Measurements from ENCODE around the gene IRS2.

Gene IRS2

DNA sequence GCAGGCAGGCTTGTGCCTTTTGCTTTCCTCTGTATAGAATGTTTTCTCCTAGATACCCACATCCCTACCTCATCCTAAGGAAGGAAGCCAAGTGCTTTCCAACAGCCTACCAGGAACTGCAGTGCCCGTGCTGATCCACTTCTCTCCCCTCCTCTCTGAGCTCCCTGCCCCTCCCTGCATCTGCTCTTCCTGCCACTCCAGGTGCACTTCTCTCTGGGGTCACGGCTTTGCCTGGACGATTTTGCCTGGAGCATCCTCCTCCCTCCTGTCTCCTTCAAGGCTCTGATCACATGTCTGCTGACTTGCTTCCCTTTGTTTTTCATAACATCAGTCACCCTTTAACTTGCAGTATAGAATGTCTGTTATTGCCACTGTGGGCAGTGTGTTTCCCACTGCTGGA is 34.7 kb upstream of the IRS2 start:
- DNase-seq (ENCODE audit: extremely low read depth, insufficient read length): no peak
- TF ChIP-seq, protein P1, sequence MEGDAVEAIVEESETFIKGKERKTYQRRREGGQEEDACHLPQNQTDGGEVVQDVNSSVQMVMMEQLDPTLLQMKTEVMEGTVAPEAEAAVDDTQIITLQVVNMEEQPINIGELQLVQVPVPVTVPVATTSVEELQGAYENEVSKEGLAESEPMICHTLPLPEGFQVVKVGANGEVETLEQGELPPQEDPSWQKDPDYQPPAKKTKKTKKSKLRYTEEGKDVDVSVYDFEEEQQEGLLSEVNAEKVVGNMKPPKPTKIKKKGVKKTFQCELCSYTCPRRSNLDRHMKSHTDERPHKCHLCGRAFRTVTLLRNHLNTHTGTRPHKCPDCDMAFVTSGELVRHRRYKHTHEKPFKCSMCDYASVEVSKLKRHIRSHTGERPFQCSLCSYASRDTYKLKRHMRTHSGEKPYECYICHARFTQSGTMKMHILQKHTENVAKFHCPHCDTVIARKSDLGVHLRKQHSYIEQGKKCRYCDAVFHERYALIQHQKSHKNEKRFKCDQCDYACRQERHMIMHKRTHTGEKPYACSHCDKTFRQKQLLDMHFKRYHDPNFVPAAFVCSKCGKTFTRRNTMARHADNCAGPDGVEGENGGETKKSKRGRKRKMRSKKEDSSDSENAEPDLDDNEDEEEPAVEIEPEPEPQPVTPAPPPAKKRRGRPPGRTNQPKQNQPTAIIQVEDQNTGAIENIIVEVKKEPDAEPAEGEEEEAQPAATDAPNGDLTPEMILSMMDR (IDR thresholded peaks at IDR 0.05; ENCODE audit: insufficient read depth, low read length, poor library complexity, severe bottlenecking): no peak

DNA sequence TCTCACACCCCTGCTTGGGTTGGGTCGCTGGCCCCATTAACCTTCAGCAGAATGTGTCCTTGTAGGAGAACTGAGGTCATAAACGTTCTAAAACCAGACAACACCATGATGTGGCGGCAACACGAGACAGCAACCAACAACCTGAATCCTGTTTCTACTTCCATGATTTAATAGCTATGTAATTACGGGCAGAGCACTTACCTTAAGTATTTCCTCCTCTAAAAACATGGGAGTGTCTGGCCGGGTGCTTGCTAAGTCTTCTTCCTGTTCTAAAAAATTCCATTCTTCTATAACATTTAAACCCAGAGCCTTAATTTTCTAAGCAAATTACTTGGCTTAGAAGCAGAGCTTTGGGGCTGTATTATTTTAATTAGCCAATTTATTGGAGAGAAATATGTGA is 33.5 kb upstream of the IRS2 start:
- H3K36me3 ChIP-seq (ENCODE audit: control insufficient read depth, insufficient read depth, low read length): no peaks in the 10 kb centered on the region
- no peak for DNase-seq (ENCODE audit: extremely low read depth, insufficient read length)
- H3K27me3 ChIP-seq (replicated peaks; ENCODE audit: control insufficient read depth, insufficient read depth, low read length): no peaks in the 10 kb centered on the region; the same call in 1 of the 2 replicates
- TF ChIP-seq, protein P1 (IDR thresholded peaks at IDR 0.05; ENCODE audit: insufficient read depth, low read length, poor library complexity, severe bottlenecking): no peak
- H3K4me3 ChIP-seq (replicated peaks; ENCODE audit: low read depth, low read length): no peak overlapping the region

More for the DNA sequence above, 34.7 kb upstream of the IRS2 start:
- H3K36me3 ChIP-seq (ENCODE audit: control insufficient read depth, insufficient read depth, low read length): no peaks in the 10 kb centered on the region
- H3K27me3 ChIP-seq (replicated peaks; ENCODE audit: control insufficient read depth, insufficient read depth, low read length): no peaks in the 10 kb centered on the region
- H3K4me3 ChIP-seq (replicated peaks; ENCODE audit: low read depth, low read length): no peak overlapping the region

DNA sequence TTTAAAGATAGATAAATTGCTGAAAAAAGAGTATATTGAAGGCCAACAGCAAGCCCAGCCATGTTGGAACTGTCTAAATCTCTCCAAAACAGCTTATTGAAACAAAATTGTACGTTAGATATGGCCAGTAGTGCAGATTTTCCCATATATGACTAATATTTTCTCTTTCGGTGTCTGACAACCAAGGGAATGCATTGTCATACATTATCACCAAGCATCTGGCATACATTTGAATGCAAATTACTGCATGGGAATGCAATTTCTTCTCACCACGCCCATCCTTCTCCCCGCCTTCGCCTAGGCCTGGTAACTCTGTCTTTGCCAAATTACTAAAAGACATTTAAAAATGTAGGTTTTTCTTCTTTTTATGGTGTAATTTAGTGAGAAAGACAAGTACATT is 32.5 kb upstream of the IRS2 start:
- no peaks in the 10 kb centered on the region for H3K36me3 ChIP-seq (ENCODE audit: control insufficient read depth, insufficient read depth, low read length)
- DNase-seq (ENCODE audit: extremely low read depth, insufficient read length): no peak
- no peaks in the 10 kb centered on the region; the same call in 1 of the 2 replicates for H3K27me3 ChIP-seq (replicated peaks; ENCODE audit: control insufficient read depth, insufficient read depth, low read length)
- no peak overlapping the region for H3K4me3 ChIP-seq (replicated peaks; ENCODE audit: low read depth, low read length)
- TF ChIP-seq, protein P1 (IDR thresholded peaks at IDR 0.05; ENCODE audit: insufficient read depth, low read length, poor library complexity, severe bottlenecking): no peak

DNA sequence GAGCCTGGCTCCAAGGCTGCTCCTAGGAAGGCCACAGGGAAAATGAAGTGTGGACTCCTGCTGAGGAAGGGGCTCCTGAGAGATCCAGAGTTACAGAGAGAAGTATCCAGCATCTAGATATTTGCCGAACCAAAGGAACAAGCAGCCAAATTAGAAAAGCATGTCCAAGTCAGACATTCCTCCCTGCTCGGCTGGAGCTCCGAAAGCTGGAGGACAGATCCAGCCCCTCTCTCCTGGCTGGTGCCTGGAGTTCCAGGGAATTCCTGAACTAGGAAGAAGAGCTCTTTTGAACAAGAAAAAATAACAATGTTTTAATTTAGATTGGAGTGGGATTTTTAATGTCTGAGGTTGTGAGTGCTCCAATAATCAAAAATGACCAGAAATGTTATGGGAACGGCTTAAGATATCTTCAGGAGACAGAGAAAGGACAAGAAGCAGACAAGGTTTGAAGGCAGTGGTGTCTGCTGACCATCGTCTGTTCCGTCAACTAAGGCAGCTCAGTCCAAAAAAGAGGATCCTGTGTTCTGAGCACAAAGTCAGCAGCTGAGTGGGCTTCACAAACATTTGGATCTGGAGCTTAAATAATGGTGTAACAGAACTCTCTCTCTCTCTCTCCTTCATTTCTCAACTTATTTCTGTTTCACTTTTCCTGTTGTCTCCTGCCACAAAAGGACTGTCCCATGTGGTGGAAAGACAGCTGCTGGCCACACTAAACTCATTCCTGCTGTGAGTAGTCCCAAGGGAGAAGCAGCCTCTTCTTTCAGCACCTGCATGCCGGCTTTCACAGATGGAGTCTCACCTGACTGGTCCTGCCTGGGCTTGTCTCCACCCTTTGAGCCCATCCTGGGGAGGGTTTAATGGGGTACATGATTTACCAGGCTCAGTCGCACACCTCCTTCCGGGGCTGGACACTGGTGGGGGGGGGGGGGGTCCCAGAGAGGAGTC is 31.5 kb upstream of the IRS2 start:
- Histone ChIP-seq H3K4me3 (replicated peaks; ENCODE audit: low read depth, low read length) (no peak overlapping the region), H3K36me3 (ENCODE audit: control insufficient read depth, insufficient read depth, low read length) (no peaks in the 10 kb centered on the region), H3K27me3 (replicated peaks; ENCODE audit: control insufficient read depth, insufficient read depth, low read length) (no peaks in the 10 kb centered on the region; the same call in 1 of the 2 replicates)
- TF ChIP-seq, protein P1 (IDR thresholded peaks at IDR 0.05; ENCODE audit: insufficient read depth, low read length, poor library complexity, severe bottlenecking): no peak
- DNase-seq (ENCODE audit: extremely low read depth, insufficient read length): no peak

DNA sequence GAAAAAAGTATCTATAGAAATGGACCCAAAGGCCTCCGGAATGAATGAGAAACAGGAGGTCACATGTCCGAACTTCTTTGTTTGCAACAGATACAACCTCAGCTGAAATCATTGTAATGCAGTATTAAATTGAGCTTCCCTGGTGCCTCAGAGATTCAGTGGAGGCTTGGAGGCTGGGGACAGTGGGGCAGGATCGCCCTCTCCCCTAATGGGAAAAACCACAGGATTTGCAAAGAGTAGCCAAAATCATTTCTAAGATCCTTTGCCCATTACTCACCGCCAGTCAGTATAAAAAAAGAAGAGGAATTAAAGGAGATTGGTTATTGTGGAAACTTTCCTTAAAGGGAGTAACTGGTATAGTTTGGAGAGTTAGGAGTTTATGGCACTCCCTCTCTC is 30.4 kb upstream of the IRS2 start:
- H3K27me3 ChIP-seq (replicated peaks; ENCODE audit: control insufficient read depth, insufficient read depth, low read length): no peaks in the 10 kb centered on the region; the same call in 1 of the 2 replicates
- H3K4me3 ChIP-seq (replicated peaks; ENCODE audit: low read depth, low read length): no peak overlapping the region
- TF ChIP-seq, protein P1 (IDR thresholded peaks at IDR 0.05; ENCODE audit: insufficient read depth, low read length, poor library complexity, severe bottlenecking): no peak
- no peaks in the 10 kb centered on the region for H3K36me3 ChIP-seq (ENCODE audit: control insufficient read depth, insufficient read depth, low read length)
- no peak for DNase-seq (ENCODE audit: extremely low read depth, insufficient read length)

All from GM06990 (cell line).